K562 (cell line): Measurements from ENCODE around the gene TRDMT1. TPM values are rescaled to one million over a fixed set of nuclear protein-coding genes. Genes with fewer than 3 reads are reported as not detected.

Source experiments
- ATAC-seq: fragments of 200-7000 bp; cut with Tn5 transposase; 3 replicates; pipeline ENCODE4 v1.9.1; 2020; ENCODE audit warnings: moderate library complexity
- BruUV-seq: library from RNA; stranded (reverse); fragments of 400-500 nt; replicated peaks from 2 replicates; lab custom pipeline; 2021; lab: Mats Ljungman, UMichigan
- CTCF ChIA-PET: fragments of 300-600 bp; formaldehyde crosslinking; extraction: SDS; loops from one replicate; lab custom pipeline; 2021; ENCODE audit warnings: low intra/inter-chr PET ratio; lab: Yijun Ruan, JAX
- POLR2A ChIA-PET: fragments of 300-600, 350-650 bp; sonication (Branson Sonifier 250); formaldehyde crosslinking; extraction: SDS; loops from one replicate; lab custom pipeline; 2021; ENCODE audit warnings: antibody characterized with exemption, inconsistent platforms; lab: Yijun Ruan, JAX
- DNase-seq, 4 experiments: peaks; one replicate each; pipeline versions ENCODE4 v3.0.0 to v3.0.0-alpha.2; 2011 to 2018; ENCODE audit warnings: low spot score in 3 of 4, mixed read lengths in 3 of 4; ENCODE audit errors: extremely low read depth in 1 of 4
- FAIRE-seq: peaks from 2 replicates; lab custom pipeline; 2011; peaks lifted over from hg19 to GRCh38; lab: Jason Lieb, UNC
- H2AFZ ChIP-seq: 2 replicates; pipeline ENCODE4 v1.6.0; 2011; ENCODE audit warnings: low read depth, low read length, control low read depth, inconsistent platforms
- H3K27ac ChIP-seq: fragments of 200-600 bp; 3 replicates; pipeline ENCODE4 v1.8.0; 2011; ENCODE audit warnings: low read depth, mild to moderate bottlenecking, control low read depth, inconsistent platforms, low read length, moderate library complexity, mixed read lengths; ENCODE audit errors: extremely low read depth
- H3K27me3 ChIP-seq, 2 experiments: fragments of 300-600 bp in 1 of 2; 2 replicates in 1 of 2; 3 replicates in 1 of 2; pipeline versions ENCODE4 v1.6.0 to v1.8.0; 2011; ENCODE audit warnings: inconsistent platforms in 2 of 2, low read length in 2 of 2, mild to moderate bottlenecking in 1 of 2, mixed read lengths in 1 of 2, moderate library complexity in 1 of 2; ENCODE audit not compliant: control insufficient read depth in 2 of 2, insufficient read depth in 2 of 2
- H3K36me3 ChIP-seq: fragments of 300-600 bp; 3 replicates; pipeline ENCODE4 v1.8.0; 2011; ENCODE audit warnings: mild to moderate bottlenecking, low read length, inconsistent platforms; ENCODE audit not compliant: control insufficient read depth, insufficient read depth
- H3K4me1 ChIP-seq, 2 experiments: fragments of 200-600 bp in 1 of 2; replicated peaks in 1 of 2; 2 replicates in 1 of 2; 3 replicates in 1 of 2; pipeline versions ENCODE4 v1.5.1 to v1.8.0; 2011; ENCODE audit warnings: inconsistent platforms in 2 of 2, low read length in 2 of 2, mild to moderate bottlenecking in 1 of 2, mixed read lengths in 1 of 2, moderate library complexity in 1 of 2; ENCODE audit not compliant: control insufficient read depth in 2 of 2, insufficient read depth in 2 of 2
- H3K4me2 ChIP-seq: 2 replicates; pipeline ENCODE4 v1.6.1; 2011; ENCODE audit warnings: low read length, control low read depth, inconsistent platforms, mixed read lengths; ENCODE audit not compliant: insufficient read depth
- H3K4me3 ChIP-seq: fragments of 200-600 bp; sonication (generic), shearing (Covaris generic); 2 replicates; pipeline ENCODE4 v1.5.1; 2016; ENCODE audit warnings: control low read depth, inconsistent platforms
- H3K79me2 ChIP-seq: fragments of 200-600 bp; 3 replicates; pipeline ENCODE4 v1.8.0; 2011; ENCODE audit warnings: low read length, inconsistent platforms; ENCODE audit not compliant: control insufficient read depth, insufficient read depth
- H3K9ac ChIP-seq, 2 experiments: 2 replicates each; pipeline versions ENCODE4 v1.6.0 to v1.6.1; 2011; ENCODE audit warnings: low read depth in 2 of 2, low read length in 2 of 2, control low read depth in 1 of 2, inconsistent platforms in 1 of 2, mild to moderate bottlenecking in 1 of 2, mixed read lengths in 1 of 2; ENCODE audit not compliant: insufficient read depth in 1 of 2
- H3K9me1 ChIP-seq: one replicate; pipeline ENCODE4 v1.6.0; 2011; ENCODE audit warnings: inconsistent platforms, mild to moderate bottlenecking, low read length, moderate library complexity; ENCODE audit not compliant: control insufficient read depth, insufficient read depth
- H3K9me3 ChIP-seq: replicated peaks from 2 replicates; pipeline ENCODE4 v1.5.1; 2011; ENCODE audit warnings: low read depth, low read length, inconsistent platforms; ENCODE audit not compliant: control insufficient read depth, insufficient read depth
- H4K20me1 ChIP-seq: replicated peaks from 2 replicates; pipeline ENCODE4 v1.6.1; 2011; ENCODE audit warnings: low read length, inconsistent platforms, mixed read lengths; ENCODE audit not compliant: control insufficient read depth, insufficient read depth
- FIP1L1 ChIP-seq: fragments of 200-400 bp; formaldehyde crosslinking; IDR thresholded peaks from 2 replicates; pipeline ENCODE4 v1.6.1; 2018; ENCODE audit warnings: mild to moderate bottlenecking, low read depth, low read length; ENCODE audit not compliant: poor library complexity, severe bottlenecking
- GATAD2B ChIP-seq: fragments of 450-650 bp; IDR thresholded peaks from 2 replicates; pipeline ENCODE4 v1.6.1; 2017; ENCODE audit warnings: mild to moderate bottlenecking, borderline replicate concordance
- KLF1 ChIP-seq: fragments of 450-650 bp; IDR thresholded peaks from 2 replicates; pipeline ENCODE4 v1.6.1; 2016; ENCODE audit warnings: missing genetic modification characterization, missing compliant biosample characterization
- L3MBTL2 ChIP-seq: fragments of 450-650 bp; IDR thresholded peaks from 2 replicates; pipeline ENCODE4 v1.6.1; 2016; ENCODE audit warnings: mild to moderate bottlenecking, moderate library complexity
- MAX ChIP-seq: sonication (generic); formaldehyde crosslinking; IDR thresholded peaks from 2 replicates; pipeline ENCODE4 v1.9.0; 2022; ENCODE audit warnings: mild to moderate bottlenecking, missing genetic modification reagents
- MYC ChIP-seq, 2 experiments: fragments of 250-450 bp in 1 of 2; sonication (Bioruptor Pico) in 1 of 2; IDR thresholded peaks; 2 replicates each; pipeline versions ENCODE4 v1.5.1 to v1.6.1; 2012 to 2021; ENCODE audit warnings: low read depth in 2 of 2, borderline replicate concordance in 1 of 2, improper control_type of control experiment in 1 of 2, low read length in 1 of 2, mild to moderate bottlenecking in 1 of 2, moderate library complexity in 1 of 2
- NCOA4 ChIP-seq: fragments of 450-650 bp; IDR thresholded peaks from 2 replicates; pipeline ENCODE4 v1.6.1; 2018; ENCODE audit warnings: mild to moderate bottlenecking; ENCODE audit not compliant: partially characterized antibody
- NCOR1 ChIP-seq: fragments of 450-650 bp; IDR thresholded peaks from 2 replicates; pipeline ENCODE4 v1.6.1; 2016; ENCODE audit warnings: mild to moderate bottlenecking, moderate library complexity
- SIRT6 ChIP-seq: IDR thresholded peaks from one replicate; pipeline ENCODE4 v1.6.1; 2012; ENCODE audit warnings: low read depth, mild to moderate bottlenecking, control low read depth, inconsistent platforms, low read length, moderate library complexity
- SRSF3 ChIP-seq: fragments of 200-400 bp; formaldehyde crosslinking; IDR thresholded peaks from 2 replicates; pipeline ENCODE4 v1.6.1; 2016; ENCODE audit warnings: mild to moderate bottlenecking, low read length, moderate library complexity; ENCODE audit not compliant: insufficient read depth
- TRIM28 ChIP-seq: fragments of 450-650 bp; IDR thresholded peaks from 2 replicates; pipeline ENCODE4 v1.6.1; 2017
- ZBTB34 ChIP-seq: fragments of 250-450 bp; sonication (Bioruptor Pico); IDR thresholded peaks from 2 replicates; pipeline ENCODE4 v1.8.0; 2021; ENCODE audit warnings: mild to moderate bottlenecking, moderate library complexity
- ZNF707 ChIP-seq: fragments of 250-450 bp; sonication (Bioruptor Pico); conservative IDR thresholded peaks from 2 replicates; pipeline ENCODE4 v1.8.0; 2022; ENCODE audit warnings: inconsistent platforms, mild to moderate bottlenecking, moderate library complexity
- WGBS: fragments of 100-300 bp; shearing (Covaris generic); methylation state at CpG from one replicate; pipeline ENCODE4 v1.1.6; 2016; ENCODE audit warnings: low coverage, mixed read lengths; ENCODE audit not compliant: insufficient coverage; ENCODE audit errors: missing lambda C conversion rate; 5-methylcytosine and 5-hydroxymethylcytosine counted together
- in situ Hi-C: fragments of 300-500 bp; cut with MboI; formaldehyde crosslinking; loops from 4 replicates; pipeline ENCODE4 v1.15.0; 2018; ENCODE audit warnings: inconsistent platforms, mixed read lengths
- intact Hi-C: fragments of 100-400 bp; cut with micrococcal nuclease; formaldehyde crosslinking; loops from 2 replicates; pipeline ENCODE4 v1.14.2; 2022
- polyA plus RNA-seq, 8 experiments: library from polyadenylated mRNA; depleted of rRNA in 4 of 8; stranded (reverse) in 5 of 8; unstranded in 3 of 8; fragments of >200 nt; fragmentation: Nextera tagmentation in 2 of 8; fragmentation: Illumina TruSeq in 1 of 8; extraction: Ambion mirVana in 2 of 8; extraction: Trizol in 1 of 8; gene quantifications; 2 replicates each; pipeline versions ENCODE4 v1.2.1 to v1.2.3, GENCODE V29; 2011 to 2014; ENCODE audit warnings: inconsistent platforms in 1 of 8, missing spikeins in 1 of 8
- total RNA-seq, 7 experiments: library from RNA; depleted of rRNA in 6 of 7; stranded (reverse); fragments of >200 nt in 6 of 7; fragmentation: Illumina TruSeq in 2 of 7; extraction: Trizol in 2 of 7; gene quantifications; 2 replicates each; pipeline versions ENCODE4 v1.2.1 to v1.2.3, GENCODE V29; 2011 to 2021; ENCODE audit warnings: low replicate concordance in 1 of 7

TRDMT1 gene
- total and polyA plus RNA-seq, 9 of the 15 experiments (the other 6 are each of a cell fraction or from before 2014, with no cell fraction given) = 5.4 to 12.6 (median 9.3) TPM

GRCh38 chr10:17226891-17227303, 25.4 kb upstream of the TRDMT1 start:
- ChIA-PET POLR2A (interaction anchor here (0.5 to 1.7 kb wide), 4 partner anchors 8 to 292 kb away, joined by 3 to 5 read pairs (median 4); no protein-coding TSS in a partner anchor), CTCF (no interaction called here)
- Histone ChIP-seq H3K79me2 (peaks cover 38% of the 10 kb centered on the region), H2AFZ (no peak overlapping the region), H3K27ac (no peak overlapping the region), H3K9ac (peak overlapping the region; percentile 39 to 56; a peak in 2 of 4 replicates), H3K4me2 (0 out of 2 replicates have a peak overlapping the region, but pooled peaks have one; percentile 1), H3K36me3 (peaks cover 14% of the 10 kb centered on the region; the same call in 2 of the 3 replicates), H3K4me1 (peaks cover 21 to 36% of the 10 kb centered on the region in 2 experiments; a peak in 4 of 5 replicates), H4K20me1 (no peaks in the 10 kb centered on the region), H3K9me3 (no peaks in the 10 kb centered on the region), H3K9me1 (no peaks in the 10 kb centered on the region), H3K4me3 (no peak overlapping the region), H3K27me3 (no peaks in the 10 kb centered on the region)
- no TSS peak for BruUV-seq
- ATAC-seq (no peak), DNase-seq (no peak), FAIRE-seq (no peak)
- in situ Hi-C loops (no loop called here), intact Hi-C loops (no loop called here)
- WGBS = 69% methylated on average over 7 of the region's 8 CpGs
- TF ChIP-seq NCOR1 (no peak), GATAD2B (no peak), FIP1L1 (no peak)
- TF ChIP-seq, all 486 proteins: peak for 0

GRCh38 chr10:17225808-17226207, 24.3 kb upstream of the TRDMT1 start:
- Histone ChIP-seq H3K4me3 (no peak overlapping the region), H3K79me2 (peaks cover 27% of the 10 kb centered on the region), H3K27ac (no peak overlapping the region), H3K27me3 (no peaks in the 10 kb centered on the region), H3K9me3 (no peaks in the 10 kb centered on the region), H3K9me1 (no peaks in the 10 kb centered on the region), H3K4me2 (no peak overlapping the region), H2AFZ (no peak overlapping the region), H3K4me1 (peaks cover 17 to 36% of the 10 kb centered on the region in 2 experiments; a peak in 4 of 5 replicates), H3K9ac (no peak overlapping the region), H4K20me1 (no peaks in the 10 kb centered on the region), H3K36me3 (peaks cover 3% of the 10 kb centered on the region; the same call in 1 of the 3 replicates)
- intact Hi-C loops = no loop called here
- FAIRE-seq (no peak), ATAC-seq (no peak), DNase-seq (no peak)
- CTCF ChIA-PET = no interaction called here
- WGBS = 71% methylated on average over 4 of the region's 4 CpGs
- in situ Hi-C loops = no loop called here
- no TSS peak for BruUV-seq
- TF ChIP-seq ZNF707 (CRISPR knock-in tag) (no peak), MAX (no peak), SIRT6 (no peak), L3MBTL2 (no peak), SRSF3 (no peak), MYC (IDR thresholded peaks at IDR 0.05; ENCODE audit: low read depth, low read length) (no peak), MYC (CRISPR knock-in tag; IDR thresholded peaks at IDR 0.05; ENCODE audit: borderline replicate concordance, low read depth) (no peak), TRIM28 (no peak), NCOA4 (no peak), KLF1 (tag) (no peak), ZBTB34 (CRISPR knock-in tag) (no peak)
- POLR2A ChIA-PET = interaction anchor here (0.6 to 1.7 kb wide), 2 partner anchors 10 to 46 kb away, joined by 3 to 5 read pairs; no protein-coding TSS in a partner anchor
